Transverse colon (tissue), 4 donors: Measurements from ENCODE around the gene COL23A1.
A peak's percentile ranks its signal among the peaks of the same experiment; 100 is the strongest.

Experiments used
- POLR2A ChIP-seq: fragments of 450-650 bp; IDR thresholded peaks from one replicate; pipeline ENCODE4 v1.6.1; 2016; ENCODE audit warnings: antibody characterized with exemption, mild to moderate bottlenecking, moderate library complexity
- POLR2AphosphoS5 ChIP-seq, 3 donors: sonication (generic); formaldehyde crosslinking; IDR thresholded peaks; one replicate each; pipeline ENCODE4 v1.6.1; 2016; ENCODE audit warnings: antibody characterized with exemption in 3 of 3
- TF ChIP-seq, protein P1 (sequence below), 5 experiments: fragments of 200-600 bp in 3 of 5; fragments of 450-650 bp in 2 of 5; sonication (generic) in 3 of 5; IDR thresholded peaks; 1 replicate in 2 of 5; 2 replicates in 3 of 5; pipeline ENCODE4 v1.5.1; 2016 to 2017; ENCODE audit warnings: antibody characterized with exemption in 5 of 5, inconsistent platforms in 3 of 5, mild to moderate bottlenecking in 2 of 5, moderate library complexity in 1 of 5

DNA sequence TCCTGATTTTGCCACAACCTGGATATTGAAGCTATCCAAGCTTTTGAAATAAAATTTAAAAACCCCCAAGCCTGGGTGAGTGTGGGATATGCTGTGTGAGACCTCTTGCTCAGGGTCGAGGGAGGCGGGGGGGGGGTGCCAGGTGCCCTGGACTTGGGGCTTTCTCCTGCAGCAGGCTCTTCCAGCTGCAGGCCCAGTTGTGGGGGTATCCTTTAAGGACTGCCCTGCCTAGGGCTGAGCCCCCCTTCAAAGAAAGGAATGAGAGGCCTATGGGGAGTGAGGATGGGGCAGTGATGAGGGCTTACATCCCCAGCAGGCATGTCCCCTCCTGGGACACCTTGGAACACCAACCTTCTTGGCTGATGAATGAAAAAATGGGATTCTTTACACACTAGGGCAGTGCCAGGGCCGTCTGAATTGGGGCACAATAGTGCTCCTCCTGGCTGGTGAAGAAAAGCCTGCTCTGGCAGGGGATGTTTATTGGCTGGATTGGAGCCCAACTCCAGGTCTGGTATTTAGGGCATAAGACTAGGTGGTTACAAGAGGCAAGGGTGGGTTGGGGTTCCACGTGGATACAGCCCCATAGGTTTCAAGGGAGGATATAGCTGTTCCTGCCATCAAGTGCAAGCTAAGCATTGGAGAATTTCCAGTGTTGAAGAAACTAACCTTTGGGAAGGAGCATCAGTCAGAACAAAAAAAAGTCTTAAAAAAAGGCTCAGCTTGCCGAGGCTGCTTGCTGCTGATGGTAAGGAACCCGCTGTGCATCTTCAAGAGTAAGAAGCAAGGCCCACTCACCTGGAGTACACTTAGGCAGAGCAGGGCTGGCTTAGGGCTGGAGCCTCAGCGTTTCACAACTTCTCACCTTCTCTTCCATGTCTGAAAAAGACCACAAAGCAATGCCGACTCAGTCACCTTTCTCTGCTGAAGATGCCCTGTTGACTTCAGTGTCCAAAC is 378.8 kb downstream of the COL23A1 start:
- TF ChIP-seq, protein P1, sequence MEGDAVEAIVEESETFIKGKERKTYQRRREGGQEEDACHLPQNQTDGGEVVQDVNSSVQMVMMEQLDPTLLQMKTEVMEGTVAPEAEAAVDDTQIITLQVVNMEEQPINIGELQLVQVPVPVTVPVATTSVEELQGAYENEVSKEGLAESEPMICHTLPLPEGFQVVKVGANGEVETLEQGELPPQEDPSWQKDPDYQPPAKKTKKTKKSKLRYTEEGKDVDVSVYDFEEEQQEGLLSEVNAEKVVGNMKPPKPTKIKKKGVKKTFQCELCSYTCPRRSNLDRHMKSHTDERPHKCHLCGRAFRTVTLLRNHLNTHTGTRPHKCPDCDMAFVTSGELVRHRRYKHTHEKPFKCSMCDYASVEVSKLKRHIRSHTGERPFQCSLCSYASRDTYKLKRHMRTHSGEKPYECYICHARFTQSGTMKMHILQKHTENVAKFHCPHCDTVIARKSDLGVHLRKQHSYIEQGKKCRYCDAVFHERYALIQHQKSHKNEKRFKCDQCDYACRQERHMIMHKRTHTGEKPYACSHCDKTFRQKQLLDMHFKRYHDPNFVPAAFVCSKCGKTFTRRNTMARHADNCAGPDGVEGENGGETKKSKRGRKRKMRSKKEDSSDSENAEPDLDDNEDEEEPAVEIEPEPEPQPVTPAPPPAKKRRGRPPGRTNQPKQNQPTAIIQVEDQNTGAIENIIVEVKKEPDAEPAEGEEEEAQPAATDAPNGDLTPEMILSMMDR (IDR thresholded peaks at IDR 0.05): no peak
- TF ChIP-seq POLR2AphosphoS5 (IDR thresholded peaks at IDR 0.05) (peak in 2 of 3 donors; percentile 13 to 47), POLR2A (no peak)
